ENCODE data around the gene L3MBTL2. TPM values are rescaled to one million over a fixed set of nuclear protein-coding genes. Genes with fewer than 3 reads are reported as not detected.

Gene L3MBTL2
- total and polyA plus RNA-seq, 10 of the 15 experiments (the other 5 are each of a cell fraction or from before 2014, with no cell fraction given): 13.2 to 37.6 (median 28.2) TPM

- no peak for TF ChIP-seq CBX3 (IDR thresholded peaks at IDR 0.05; ENCODE audit: borderline replicate concordance, low read depth)
- peak; percentile 17; the same call in 1 of the 2 replicates for TF ChIP-seq NFYA (IDR thresholded peaks at IDR 0.05; ENCODE audit: borderline replicate concordance, low read depth, low read length)
- TF ChIP-seq RAD51 (IDR thresholded peaks at IDR 0.05): no peak
- TF ChIP-seq RB1 (IDR thresholded peaks at IDR 0.05; ENCODE audit: borderline replicate concordance): peak; percentile 96; the same call in 1 of the 2 replicates
- peak; percentile 93 for TF ChIP-seq SIX5 (IDR thresholded peaks at IDR 0.05; ENCODE audit: low read depth, low read length, severe bottlenecking)
- TF ChIP-seq NFYB (IDR thresholded peaks at IDR 0.05; ENCODE audit: insufficient read depth, low read depth, low read length): peak; percentile 93
- no peak for TF ChIP-seq EZH2 (IDR thresholded peaks at IDR 0.05; ENCODE audit: borderline replicate concordance, control insufficient read depth, low read depth, low read length)
- peak; percentile 61; the same call in 1 of the 2 replicates for TF ChIP-seq SREBF1 (IDR thresholded peaks at IDR 0.05; ENCODE audit: low read length)
- no peak for TF ChIP-seq JUND (IDR thresholded peaks at IDR 0.05; ENCODE audit: low read depth, low read length)
- TF ChIP-seq CHD2 (IDR thresholded peaks at IDR 0.05; ENCODE audit: borderline replicate concordance, low read depth, low read length): peak; percentile 91
- no peak; the same call in 1 of the 2 replicates for TF ChIP-seq EED (IDR thresholded peaks at IDR 0.05; ENCODE audit: low read depth)
- TF ChIP-seq SP1 (IDR thresholded peaks at IDR 0.05; ENCODE audit: low read depth, low read length): peak; percentile 93
- peak; percentile 42; the same call in 1 of the 2 replicates for TF ChIP-seq GATAD2B (conservative IDR thresholded peaks at IDR 0.05; ENCODE audit: low read depth)
- no peak for TF ChIP-seq PBX3 (IDR thresholded peaks at IDR 0.05; ENCODE audit: insufficient replicate concordance, low read depth, low read length)
- TF ChIP-seq TCF7 (IDR thresholded peaks at IDR 0.05; ENCODE audit: borderline replicate concordance): no peak
- TF ChIP-seq DPF2 (IDR thresholded peaks at IDR 0.05): 0 out of 2 replicates have a peak, but pooled peaks have one; percentile 54
- TF ChIP-seq ATF2 (IDR thresholded peaks at IDR 0.05; ENCODE audit: low read length): no peak
- no peak for TF ChIP-seq BCL11A (IDR thresholded peaks at IDR 0.05; ENCODE audit: low read depth, low read length)
- TF ChIP-seq HDAC6 (IDR thresholded peaks at IDR 0.05; ENCODE audit: unreplicated experiment): no peak
- no peak for TF ChIP-seq SREBF2 (IDR thresholded peaks at IDR 0.05; ENCODE audit: low read length)
- no peak for TF ChIP-seq KDM1A (IDR thresholded peaks at IDR 0.05; ENCODE audit: borderline replicate concordance)
- TF ChIP-seq PKNOX1 (IDR thresholded peaks at IDR 0.05): peak; percentile 73
- 0 out of 2 replicates have a peak, but pooled peaks have one; percentile 42 for TF ChIP-seq ELK1 (IDR thresholded peaks at IDR 0.05; ENCODE audit: low read depth, low read length)
- TF ChIP-seq GABPA (IDR thresholded peaks at IDR 0.05; ENCODE audit: low read depth): peak; percentile 71; the same call in 1 of the 2 replicates
- no peak for TF ChIP-seq POLR2AphosphoS2 (IDR thresholded peaks at IDR 0.05; ENCODE audit: low read depth, low read length)
Observed at GRCh38 chr22:41204992-41205900, at the start of gene L3MBTL2 (continued).

Measured in GM12878 (cell line).